Heart left ventricle (tissue), 13 donors: Measurements from ENCODE around the gene RUNX2.

Experiments
- CTCF ChIP-seq, 12 donors: fragments of 200-600 bp; sonication (generic) in 4 of 12; IDR thresholded peaks; one replicate each; pipeline versions ENCODE4 v1.5.0 to v1.8.0; 2018 to 2022; ENCODE audit warnings: antibody characterized with exemption in 12 of 12, mild to moderate bottlenecking in 5 of 12
- POLR2A ChIP-seq, 2 donors: fragments of 450-650 bp; IDR thresholded peaks; one replicate each; pipeline ENCODE4 v1.6.1; 2017; ENCODE audit warnings: antibody characterized with exemption in 2 of 2, mild to moderate bottlenecking in 2 of 2, moderate library complexity in 2 of 2
- donor health status: ischemic (EF 13 %, LVEDD 7.1; RV severe dilation, severe dysfunction).
- donor health status: DM: no; HTN: yes; CAD: no.
- donor health status: DM: no; HTN: no; CAD: no.
- donor health status: ischemic (EF 25% LVEDD 6.9; RV normal size, moderate dysfunction).
- donor health status: ischemic (EF 25% LVEDD 5.7; RV mildly dilated, moderate dysfunction).
- donor health status: ischemic (EF 35%, LVEDD 5.7; RV mildly dilated, moderate dysfunction).
- donor health status: nonischemic (EF 11% LVEDD 7.7; RV severe dilation, severe dysfunction).
- donor health status: DM: yes; HTN: yes; CAD: no.
- donor health status: PGD.
- donor health status: ischemic (EF 29% LVEDD 5.4; RV normal size, mild dysfunction).
- donor health status: nonischemic (EF 23%, LVEDD 6.1; RV moderate dilation, normal function).

DNA sequence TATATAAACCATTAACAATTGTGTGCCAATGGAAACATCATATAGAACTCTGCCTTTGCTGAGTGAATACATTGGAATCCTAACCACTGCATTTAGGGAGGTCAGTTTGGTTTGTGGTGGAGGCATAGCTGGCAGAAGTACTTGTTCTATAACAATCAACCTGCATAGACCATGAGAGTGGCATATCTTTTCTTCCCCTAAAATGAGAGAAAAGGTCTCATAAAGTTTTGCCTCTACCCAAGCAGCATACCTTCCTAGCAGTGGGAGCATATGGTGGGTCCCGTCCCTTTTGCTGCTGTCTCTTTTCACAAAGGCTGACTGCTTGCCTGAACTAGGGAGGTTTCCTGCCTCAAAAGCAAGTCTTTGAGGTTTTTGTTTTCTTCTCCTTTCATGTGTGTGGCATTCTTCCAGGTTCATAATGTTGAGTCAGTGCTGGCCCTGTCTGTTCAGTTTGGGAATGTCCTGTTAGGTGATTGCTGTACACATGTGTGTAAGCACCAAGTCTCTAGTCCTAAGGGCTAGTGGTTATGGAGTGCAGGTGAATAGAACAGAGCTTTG is 110.8 kb downstream of the RUNX2 start:
- TF ChIP-seq CTCF (IDR thresholded peaks at IDR 0.05) (no peak), POLR2A (IDR thresholded peaks at IDR 0.05) (no peak)
